HPDE6-E6E7 (cell line): Measurements from ENCODE around the gene ESF1.

Experiments used
- DNase-seq: peaks from one replicate; pipeline ENCODE4 v3.0.0; 2011; ENCODE audit warnings: missing footprints; ENCODE audit errors: extremely low spot score

ESF1 gene

GRCh38 chr20:13678944-13679343 is 105.8 kb downstream of the ESF1 start:
- DNase-seq = no peak

GRCh38 chr20:13677241-13677640 is 107.5 kb downstream of the ESF1 start:
- DNase-seq = no peak

- DNase-seq = no peak
Measured at GRCh38 chr20:13676682-13677081, 108.0 kb downstream of the ESF1 start.

- DNase-seq = no peak
Measured at GRCh38 chr20:13672690-13673089, 112.0 kb downstream of the ESF1 start.

- no peak for DNase-seq
Measured at GRCh38 chr20:13671916-13672378, 112.8 kb downstream of the ESF1 start.

GRCh38 chr20:13671512-13671911 is 113.2 kb downstream of the ESF1 start:
- no peak for DNase-seq

- no peak for DNase-seq
Measured at GRCh38 chr20:13670160-13670559, 114.6 kb downstream of the ESF1 start.

GRCh38 chr20:13665709-13666395 is 118.9 kb downstream of the ESF1 start:
- DNase-seq = no peak
